H9 (cell line): ENCODE measurements around the gene IQSEC1. TPM values are rescaled to one million over a fixed set of nuclear protein-coding genes. Genes with fewer than 3 reads are reported as not detected.

Experiments
- DNase-seq: peaks from one replicate; pipeline ENCODE4 v3.0.0-alpha.2; 2017
- H2AFZ ChIP-seq: one replicate; pipeline ENCODE4 v1.6.1; 2013; ENCODE audit warnings: mild to moderate bottlenecking, low read length, control low read depth, moderate library complexity
- H2AK5ac ChIP-seq: 2 replicates; pipeline ENCODE4 v1.6.1; 2013; ENCODE audit warnings: low read length, control low read depth, mixed read lengths; ENCODE audit not compliant: insufficient read length
- H2BK120ac ChIP-seq: one replicate; pipeline ENCODE4 v1.6.1; 2013; ENCODE audit warnings: low read depth, mild to moderate bottlenecking, low read length, control low read depth, inconsistent platforms; ENCODE audit not compliant: poor library complexity, severe bottlenecking
- H2BK12ac ChIP-seq: 2 replicates; pipeline ENCODE4 v1.6.1; 2013; ENCODE audit warnings: low read length, control low read depth, mixed read lengths, low read depth; ENCODE audit not compliant: insufficient read length
- H2BK15ac ChIP-seq: 2 replicates; pipeline ENCODE4 v1.6.1; 2013; ENCODE audit warnings: low read depth, low read length, control low read depth
- H2BK20ac ChIP-seq: one replicate; pipeline ENCODE4 v1.6.1; 2013; ENCODE audit warnings: low read depth, mild to moderate bottlenecking, low read length, control low read depth, inconsistent platforms; ENCODE audit not compliant: poor library complexity, severe bottlenecking
- H2BK5ac ChIP-seq: 2 replicates; pipeline ENCODE4 v1.6.1; 2013; ENCODE audit warnings: low read length, control low read depth, mixed read lengths; ENCODE audit not compliant: insufficient read length
- H3K14ac ChIP-seq: 2 replicates; pipeline ENCODE4 v1.6.1; 2013; ENCODE audit warnings: low read length, control low read depth; ENCODE audit not compliant: insufficient read depth
- H3K18ac ChIP-seq: 2 replicates; pipeline ENCODE4 v1.6.1; 2013; ENCODE audit warnings: low read depth, mild to moderate bottlenecking, mixed read lengths, low read length, control low read depth; ENCODE audit not compliant: insufficient read length
- H3K23ac ChIP-seq: 2 replicates; pipeline ENCODE4 v1.6.1; 2013; ENCODE audit warnings: low read length, control low read depth, mixed read lengths, low read depth; ENCODE audit not compliant: insufficient read length
- H3K23me2 ChIP-seq: 2 replicates; pipeline ENCODE4 v1.6.1; 2013; ENCODE audit warnings: low read depth, mild to moderate bottlenecking, mixed read lengths, low read length, control low read depth; ENCODE audit not compliant: insufficient read length, poor library complexity, severe bottlenecking
- H3K27ac ChIP-seq: 2 replicates; pipeline ENCODE4 v1.5.1; 2013; ENCODE audit warnings: low read length, control low read depth, mixed read lengths, low read depth; ENCODE audit not compliant: insufficient read length
- H3K27me3 ChIP-seq: 2 replicates; pipeline ENCODE4 v1.6.1; 2013; ENCODE audit warnings: low read length, control low read depth, inconsistent platforms; ENCODE audit not compliant: insufficient read depth
- H3K4ac ChIP-seq: 2 replicates; pipeline ENCODE4 v1.6.1; 2013; ENCODE audit warnings: low read depth, mild to moderate bottlenecking, control low read depth, inconsistent platforms, low read length, moderate library complexity
- H3K4me1 ChIP-seq: 2 replicates; pipeline ENCODE4 v1.6.1; 2013; ENCODE audit warnings: low read length, control low read depth, inconsistent platforms; ENCODE audit not compliant: insufficient read depth
- H3K4me2 ChIP-seq: 2 replicates; pipeline ENCODE4 v1.6.1; 2013; ENCODE audit warnings: low read length, control low read depth, mixed read lengths; ENCODE audit not compliant: insufficient read length, insufficient read depth
- H3K56ac ChIP-seq: 2 replicates; pipeline ENCODE4 v1.6.1; 2013; ENCODE audit warnings: low read depth, mild to moderate bottlenecking, mixed read lengths, low read length, control low read depth; ENCODE audit not compliant: insufficient read length
- H3K79me1 ChIP-seq: 2 replicates; pipeline ENCODE4 v1.6.1; 2013; ENCODE audit warnings: low read depth, mild to moderate bottlenecking, moderate library complexity, low read length, control low read depth, inconsistent platforms; ENCODE audit not compliant: insufficient read depth, poor library complexity, severe bottlenecking
- H3K79me2 ChIP-seq: 2 replicates; pipeline ENCODE4 v1.6.1; 2013; ENCODE audit warnings: low read length, control low read depth, inconsistent platforms; ENCODE audit not compliant: insufficient read depth
- H3K9ac ChIP-seq: 2 replicates; pipeline ENCODE4 v1.6.1; 2013; ENCODE audit warnings: low read length, control low read depth, mixed read lengths; ENCODE audit not compliant: insufficient read length; ENCODE audit errors: extremely low read depth
- H3K9me3 ChIP-seq: one replicate; pipeline ENCODE4 v1.6.1; 2013; ENCODE audit warnings: low read depth, low read length, inconsistent platforms; ENCODE audit not compliant: control insufficient read depth
- H3T11ph ChIP-seq: one replicate; pipeline ENCODE4 v1.6.1; 2013; ENCODE audit warnings: mild to moderate bottlenecking, low read length, control low read depth, inconsistent platforms
- H4K20me1 ChIP-seq: one replicate; pipeline ENCODE4 v1.6.1; 2013; ENCODE audit not compliant: control insufficient read depth, insufficient read length, insufficient read depth
- H4K5ac ChIP-seq: 2 replicates; pipeline ENCODE4 v1.6.1; 2013; ENCODE audit warnings: low read depth, mild to moderate bottlenecking, mixed read lengths, low read length, control low read depth; ENCODE audit not compliant: insufficient read length
- H4K8ac ChIP-seq: replicated peaks from 2 replicates; pipeline ENCODE4 v1.6.1; 2013; ENCODE audit warnings: low read length, control low read depth, mixed read lengths, low read depth; ENCODE audit not compliant: insufficient read length
- H4K91ac ChIP-seq: 2 replicates; pipeline ENCODE4 v1.6.1; 2013; ENCODE audit warnings: low read depth, mild to moderate bottlenecking, moderate library complexity, mixed read lengths, low read length, control low read depth; ENCODE audit not compliant: insufficient read length
- H3K27ac Mint-ChIP-seq, 3 experiments: 2 replicates in 2 of 3; 3 replicates in 1 of 3; pipeline ENCODE4 v1.8.0; 2020 to 2021; ENCODE audit warnings: mixed read lengths in 3 of 3, mild to moderate bottlenecking in 1 of 3, moderate library complexity in 1 of 3
- H3K27me3 Mint-ChIP-seq: 2 replicates; pipeline ENCODE4 v1.8.0; 2021; ENCODE audit warnings: low read depth, mild to moderate bottlenecking, moderate library complexity, mixed read lengths
- H3K36me3 Mint-ChIP-seq, 3 experiments: 2 replicates in 2 of 3; 3 replicates in 1 of 3; pipeline ENCODE4 v1.8.0; 2020 to 2021; ENCODE audit warnings: low read depth in 3 of 3, mixed read lengths in 3 of 3; ENCODE audit not compliant: insufficient read depth in 1 of 3
- H3K4me1 Mint-ChIP-seq, 2 experiments: 2 replicates each; pipeline ENCODE4 v1.8.0; 2020; ENCODE audit warnings: mixed read lengths in 2 of 2
- H3K4me3 Mint-ChIP-seq, 2 experiments: 2 replicates in 1 of 2; 3 replicates in 1 of 2; pipeline ENCODE4 v1.8.0; 2020 to 2021; ENCODE audit warnings: mild to moderate bottlenecking in 2 of 2, mixed read lengths in 2 of 2, moderate library complexity in 1 of 2
- H3K9me3 Mint-ChIP-seq, 2 experiments: 2 replicates in 1 of 2; 3 replicates in 1 of 2; pipeline ENCODE4 v1.8.0; 2020; ENCODE audit warnings: mild to moderate bottlenecking in 2 of 2, mixed read lengths in 2 of 2, moderate library complexity in 1 of 2
- WGBS: extraction: QIAGEN DNeasy Blood & Tissue Kit; methylation state at CpG from one replicate; pipeline ENCODE4 v1.1.7; 2013; ENCODE audit warnings: missing lambda C conversion rate, low lambda C conversion rate, mixed read lengths; ENCODE audit not compliant: insufficient read length; ENCODE audit errors: extremely low coverage; 5-methylcytosine and 5-hydroxymethylcytosine counted together
- total RNA-seq: library from RNA; stranded (reverse); gene quantifications from 2 replicates; pipeline ENCODE4 v1.2.1, GENCODE V29; 2021
- TF ChIP-seq, protein P1 (sequence below): fragments of 200-600 bp; sonication (generic); conservative IDR thresholded peaks from 3 replicates; pipeline ENCODE4 v1.8.0; 2021; ENCODE audit warnings: antibody characterized with exemption, mild to moderate bottlenecking

The IQSEC1 gene
- total RNA-seq, 1 experiment from 2014 or later = 19.1 TPM

DNA sequence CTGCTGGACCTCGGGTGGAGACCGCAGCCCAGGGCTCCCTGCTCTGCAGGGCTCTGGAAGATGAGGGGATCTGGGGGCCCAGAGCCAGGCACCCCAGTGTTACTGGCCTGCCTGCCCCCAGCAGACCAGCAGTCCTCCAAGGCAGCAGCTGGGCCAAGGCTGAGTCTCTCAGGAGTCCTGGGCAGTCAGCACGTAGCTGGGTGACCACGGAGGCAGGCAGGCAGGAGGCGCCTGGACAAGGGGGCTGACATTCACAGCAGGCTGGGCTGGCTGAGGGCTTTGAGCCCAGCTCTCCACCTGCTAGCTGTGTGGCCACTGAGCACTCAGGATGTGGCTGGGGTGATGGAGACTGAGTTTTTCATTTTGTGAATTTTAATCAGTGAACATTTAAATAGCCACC, 67.9 kb downstream of the IQSEC1 start:
- H3K18ac ChIP-seq = no peak overlapping the region
- H4K8ac ChIP-seq = no peak overlapping the region
- H3K79me2 ChIP-seq = no peaks in the 10 kb centered on the region
- no peak overlapping the region for H3K4me2 ChIP-seq
- no peak overlapping the region for H2BK5ac ChIP-seq
- H2BK15ac ChIP-seq = no peak overlapping the region
- no peak overlapping the region for H2BK120ac ChIP-seq
- no peak overlapping the region for H2AK5ac ChIP-seq
- H3K79me1 ChIP-seq = no peaks in the 10 kb centered on the region
- H3K36me3 Mint-ChIP-seq = no peaks in the 10 kb centered on the region
- H3T11ph ChIP-seq = no peak overlapping the region
- TF ChIP-seq, protein P1, sequence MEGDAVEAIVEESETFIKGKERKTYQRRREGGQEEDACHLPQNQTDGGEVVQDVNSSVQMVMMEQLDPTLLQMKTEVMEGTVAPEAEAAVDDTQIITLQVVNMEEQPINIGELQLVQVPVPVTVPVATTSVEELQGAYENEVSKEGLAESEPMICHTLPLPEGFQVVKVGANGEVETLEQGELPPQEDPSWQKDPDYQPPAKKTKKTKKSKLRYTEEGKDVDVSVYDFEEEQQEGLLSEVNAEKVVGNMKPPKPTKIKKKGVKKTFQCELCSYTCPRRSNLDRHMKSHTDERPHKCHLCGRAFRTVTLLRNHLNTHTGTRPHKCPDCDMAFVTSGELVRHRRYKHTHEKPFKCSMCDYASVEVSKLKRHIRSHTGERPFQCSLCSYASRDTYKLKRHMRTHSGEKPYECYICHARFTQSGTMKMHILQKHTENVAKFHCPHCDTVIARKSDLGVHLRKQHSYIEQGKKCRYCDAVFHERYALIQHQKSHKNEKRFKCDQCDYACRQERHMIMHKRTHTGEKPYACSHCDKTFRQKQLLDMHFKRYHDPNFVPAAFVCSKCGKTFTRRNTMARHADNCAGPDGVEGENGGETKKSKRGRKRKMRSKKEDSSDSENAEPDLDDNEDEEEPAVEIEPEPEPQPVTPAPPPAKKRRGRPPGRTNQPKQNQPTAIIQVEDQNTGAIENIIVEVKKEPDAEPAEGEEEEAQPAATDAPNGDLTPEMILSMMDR = no peak
- peaks cover 7% of the 10 kb centered on the region for H3K27me3 Mint-ChIP-seq
- no peak overlapping the region for H3K27ac Mint-ChIP-seq
- DNase-seq = no peak
- H4K91ac ChIP-seq = no peak overlapping the region
- H3K23ac ChIP-seq = no peak overlapping the region
- no peaks in the 10 kb centered on the region for H3K23me2 ChIP-seq
- no peaks in the 10 kb centered on the region for H4K20me1 ChIP-seq
- H2AFZ ChIP-seq = no peak overlapping the region
- peaks cover 2% of the 10 kb centered on the region; the same call in 1 of the 2 replicates for H3K4me1 ChIP-seq
- peak overlapping the region; percentile 44; the same call in 1 of the 2 replicates for H3K14ac ChIP-seq
- WGBS = no CpG with 5 or more reads among the region's 5 CpGs
- no peak overlapping the region for H3K27ac ChIP-seq
- H3K4ac ChIP-seq = no peak overlapping the region
- no peaks in the 10 kb centered on the region for H3K9me3 Mint-ChIP-seq
- no peak overlapping the region for H3K9ac ChIP-seq
- no peaks in the 10 kb centered on the region for H3K27me3 ChIP-seq
- H3K56ac ChIP-seq = no peak overlapping the region
- H2BK12ac ChIP-seq = no peak overlapping the region
- H3K9me3 ChIP-seq = no peaks in the 10 kb centered on the region
- H3K4me1 Mint-ChIP-seq = peaks cover 20 to 42% of the 10 kb centered on the region in 2 experiments
- H3K4me3 Mint-ChIP-seq = no peak overlapping the region
- no peak overlapping the region for H2BK20ac ChIP-seq
- H4K5ac ChIP-seq = no peak overlapping the region
